Kidney glomerular epithelial cell (primary cell): ENCODE results near the gene RBM22.

Source experiments
- DNase-seq: peaks from one replicate; lab custom pipeline; 2025; lab: John Stamatoyannopoulos, UW

RBM22 gene

GRCh38 chr5:150651924-150652671 lies 48.8 kb downstream of the RBM22 start:
- no peak for DNase-seq

GRCh38 chr5:150651382-150651781 lies 49.5 kb downstream of the RBM22 start:
- DNase-seq: no peak

GRCh38 chr5:150650021-150651006 lies 50.5 kb downstream of the RBM22 start:
- DNase-seq: no peak

GRCh38 chr5:150649108-150650020 lies 51.5 kb downstream of the RBM22 start:
- DNase-seq: no peak

DNA sequence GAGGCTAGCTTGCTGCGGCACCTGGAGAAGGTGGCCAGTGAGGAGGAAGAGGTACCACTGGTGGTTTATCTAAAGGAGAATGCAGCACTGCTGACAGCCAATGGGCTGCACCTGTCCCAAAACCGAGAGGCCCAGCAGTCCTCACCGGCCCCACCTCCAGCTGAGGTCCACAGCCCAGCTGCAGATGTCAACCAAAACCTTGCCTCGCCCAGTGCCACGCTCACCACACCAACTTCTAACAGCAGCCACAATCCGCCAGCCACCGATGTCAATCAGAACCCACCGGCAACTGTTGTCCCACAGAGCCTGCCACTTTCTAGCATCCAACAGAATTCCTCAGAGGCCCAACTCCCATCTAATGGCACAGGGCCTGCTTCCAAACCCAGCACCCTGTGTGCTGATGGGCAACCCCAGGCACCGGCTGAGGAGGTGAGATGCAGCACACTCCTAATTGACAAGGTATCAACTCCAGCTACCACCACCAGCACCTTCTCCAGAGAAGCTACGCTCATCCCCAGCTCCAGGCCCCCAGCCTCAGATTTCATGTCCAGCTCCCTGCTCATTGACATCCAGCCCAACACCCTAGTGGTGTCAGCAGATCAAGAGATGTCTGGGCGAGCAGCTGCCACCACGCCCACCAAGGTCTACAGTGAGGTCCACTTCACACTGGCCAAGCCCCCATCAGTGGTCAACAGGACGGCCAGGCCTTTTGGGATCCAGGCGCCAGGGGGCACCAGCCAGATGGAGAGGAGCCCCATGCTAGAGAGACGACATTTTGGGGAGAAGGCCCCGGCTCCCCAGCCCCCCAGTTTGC lies 52.4 kb downstream of the RBM22 start:
- no peak for DNase-seq

- DNase-seq: no peak
Observed at GRCh38 chr5:150647275-150648251, 53.3 kb downstream of the RBM22 start.

DNA sequence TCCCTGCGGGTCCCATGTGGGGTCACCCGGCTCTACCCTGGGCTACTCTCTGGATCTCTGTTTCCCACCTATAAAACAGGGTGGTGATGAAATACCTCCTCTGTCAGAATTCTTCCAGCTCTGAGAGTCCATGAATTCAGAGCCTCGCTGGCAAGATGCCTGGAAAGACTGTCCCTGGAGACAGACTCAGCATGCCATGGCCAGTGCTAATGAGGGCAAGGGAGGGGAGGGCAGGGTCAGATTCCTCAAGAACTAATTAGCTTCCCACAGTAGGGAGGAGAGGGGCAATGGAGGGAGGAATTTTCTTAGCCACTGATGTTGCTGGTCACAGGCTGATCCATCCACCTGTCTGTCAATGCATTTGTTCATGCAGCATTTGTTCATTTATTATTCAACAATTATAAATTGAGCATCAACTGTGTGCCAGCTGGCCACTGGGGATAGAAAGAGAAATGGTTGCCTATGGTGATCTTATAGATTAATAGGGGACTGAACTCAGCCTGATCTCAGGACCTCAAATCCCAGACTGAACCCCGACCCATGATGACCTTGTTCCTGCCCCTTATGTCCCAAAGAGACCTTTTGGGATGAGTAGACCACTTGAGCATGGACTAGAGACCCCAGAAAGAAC lies 55.7 kb downstream of the RBM22 start:
- DNase-seq: peak; percentile 89

DNA sequence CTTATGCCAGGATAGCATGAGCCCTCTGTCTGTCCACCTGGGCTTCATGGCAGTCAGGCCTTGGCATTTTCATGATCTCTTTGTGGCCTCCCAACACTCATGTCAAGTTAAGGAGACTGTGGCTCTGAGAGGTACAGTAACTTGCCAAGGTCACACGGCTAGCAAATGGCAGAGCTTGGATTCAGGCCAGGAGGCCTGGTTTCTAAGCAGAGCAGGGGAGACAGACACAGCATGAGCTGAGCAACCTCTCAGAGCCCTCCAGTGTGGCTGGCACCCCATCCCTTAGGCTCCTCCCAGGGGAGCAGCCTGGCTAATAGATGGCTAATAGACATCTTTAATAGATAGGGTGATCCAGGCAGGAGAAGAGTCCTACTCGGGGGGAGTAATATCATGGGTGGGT lies 56.3 kb downstream of the RBM22 start:
- DNase-seq: no peak

DNA sequence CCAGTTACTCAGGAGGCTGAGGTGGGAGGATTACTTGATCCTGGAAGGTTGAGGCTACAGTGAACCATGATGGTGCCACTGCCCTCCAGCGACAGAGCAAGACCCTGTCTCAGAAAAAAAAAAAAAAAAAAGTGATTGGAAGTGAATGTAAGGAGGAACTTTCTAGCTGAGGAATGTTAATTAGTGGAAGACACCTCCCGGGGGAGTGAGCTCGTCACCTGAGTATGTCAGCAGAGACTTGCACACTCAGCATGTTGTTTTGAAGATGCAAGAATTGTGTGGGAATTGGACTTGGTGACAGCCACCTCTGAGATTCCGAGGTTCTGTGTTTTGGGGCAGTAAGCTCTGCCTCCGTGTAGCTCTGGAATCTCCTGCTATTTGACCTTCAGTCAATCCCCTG lies 56.8 kb downstream of the RBM22 start:
- DNase-seq: peak; percentile 44

- no peak for DNase-seq
Observed at GRCh38 chr5:150642991-150643710, 57.7 kb downstream of the RBM22 start.

GRCh38 chr5:150642567-150642927 lies 58.3 kb downstream of the RBM22 start:
- peak; percentile 96 for DNase-seq

DNA sequence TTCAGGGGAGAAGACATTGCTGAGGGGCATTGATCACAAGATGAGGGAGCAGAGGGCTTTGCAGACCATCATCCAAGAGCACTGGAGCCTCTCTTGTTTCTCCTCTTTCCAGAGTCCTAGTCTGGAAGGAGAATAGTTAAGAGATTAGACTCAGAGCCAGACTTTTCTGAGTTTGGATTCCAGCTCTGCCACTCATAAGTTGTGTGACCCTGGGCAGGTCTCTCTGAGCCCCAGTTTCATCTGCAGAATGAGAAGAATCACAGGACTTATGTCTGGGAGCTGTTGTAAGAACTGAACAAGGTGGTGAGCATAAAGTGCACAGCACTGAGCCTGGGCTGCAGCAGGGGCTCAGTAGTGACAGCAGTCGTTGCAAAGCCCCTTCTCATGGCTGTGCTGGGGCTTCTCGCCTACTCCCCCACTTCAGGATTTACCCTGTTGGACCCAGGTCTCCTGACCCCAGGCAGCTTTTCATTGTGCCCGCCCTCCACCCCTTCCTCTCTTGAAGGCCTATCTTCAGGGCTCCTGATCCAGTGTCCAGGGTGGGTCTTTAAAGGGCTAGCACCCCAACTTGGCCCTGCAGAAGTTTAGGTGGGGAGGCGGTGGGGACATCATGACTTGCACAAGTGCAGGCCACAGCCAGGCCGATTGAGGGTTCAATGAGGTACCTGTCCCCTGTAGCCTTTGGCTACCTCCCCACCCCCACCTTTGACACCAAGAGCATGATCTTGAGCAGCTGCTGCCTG lies 58.9 kb downstream of the RBM22 start:
- DNase-seq: no peak

DNA sequence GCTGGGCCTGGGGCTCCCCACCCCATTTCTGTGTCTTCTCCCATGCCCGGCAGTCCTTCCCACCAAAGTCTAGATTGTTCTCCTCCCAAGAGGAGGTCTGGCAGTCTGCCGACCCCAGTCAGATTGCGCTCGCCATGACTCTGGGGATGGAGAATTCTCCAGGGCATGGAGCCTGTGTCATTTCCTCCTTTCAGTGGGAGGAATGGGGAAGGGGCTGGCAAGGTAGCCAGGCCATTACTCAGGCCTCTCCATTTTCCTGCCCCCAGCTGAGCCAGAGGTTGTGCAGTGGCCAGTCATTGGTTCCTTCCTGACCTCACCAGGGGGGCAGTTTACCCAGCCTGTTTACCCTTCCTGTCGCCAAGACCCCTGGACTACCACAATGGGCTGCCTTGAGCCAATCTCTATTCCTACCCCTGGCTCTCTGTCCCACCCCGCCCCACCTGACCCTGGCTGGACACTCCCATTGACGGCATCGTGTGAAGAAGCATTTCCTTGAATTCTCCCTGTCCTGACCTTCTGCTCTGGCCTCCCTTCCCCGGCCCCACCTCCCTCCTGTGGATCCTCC lies 59.8 kb downstream of the RBM22 start:
- DNase-seq: peak; percentile 74
